K562 (cell line): ENCODE results near the gene ISYNA1. TPM values are rescaled to one million over a fixed set of nuclear protein-coding genes. Genes with fewer than 3 reads are reported as not detected.

Source experiments
- C11orf30 ChIP-seq: fragments of 450-650 bp; IDR thresholded peaks from 2 replicates; pipeline ENCODE4 v1.6.1; 2016; ENCODE audit warnings: low read depth, mild to moderate bottlenecking
- COPS2 ChIP-seq: fragments of 450-650 bp; conservative IDR thresholded peaks from 2 replicates; pipeline ENCODE4 v1.6.1; 2016; ENCODE audit warnings: mild to moderate bottlenecking, moderate library complexity
- FIP1L1 ChIP-seq: fragments of 200-400 bp; formaldehyde crosslinking; IDR thresholded peaks from 2 replicates; pipeline ENCODE4 v1.6.1; 2018; ENCODE audit warnings: mild to moderate bottlenecking, low read depth, low read length; ENCODE audit not compliant: poor library complexity, severe bottlenecking
- FOXK1 ChIP-seq: sonication (generic); formaldehyde crosslinking; IDR thresholded peaks from 2 replicates; pipeline ENCODE4 v1.8.0; 2022; ENCODE audit warnings: missing genetic modification reagents, mild to moderate bottlenecking, borderline replicate concordance
- HDGF ChIP-seq: fragments of 450-650 bp; IDR thresholded peaks from 2 replicates; pipeline ENCODE4 v1.6.1; 2016
- KDM1A ChIP-seq, 2 experiments: fragments of 450-650 bp; IDR thresholded peaks; 2 replicates each; pipeline ENCODE4 v1.6.1; 2016; ENCODE audit warnings: mild to moderate bottlenecking in 2 of 2
- NKRF ChIP-seq: fragments of 450-650 bp; IDR thresholded peaks from 2 replicates; pipeline ENCODE4 v1.6.1; 2016; ENCODE audit warnings: borderline replicate concordance
- TCF15 ChIP-seq: fragments of 250-450 bp; sonication (Bioruptor Pico); IDR thresholded peaks from 2 replicates; pipeline ENCODE4 v1.8.0; 2022; ENCODE audit warnings: moderate library complexity, mild to moderate bottlenecking, inconsistent platforms
- TOE1 ChIP-seq, 2 experiments: fragments of 450-650 bp in 1 of 2; sonication (generic) in 1 of 2; formaldehyde crosslinking in 1 of 2; IDR thresholded peaks; 2 replicates each; pipeline versions ENCODE4 v1.7.1 to v1.8.0; 2016 to 2022; ENCODE audit warnings: borderline replicate concordance in 2 of 2, mild to moderate bottlenecking in 2 of 2, antibody characterized with exemption in 1 of 2, inconsistent platforms in 1 of 2, low read depth in 1 of 2, missing genetic modification reagents in 1 of 2, moderate library complexity in 1 of 2
- U2AF2 ChIP-seq: fragments of 200-400 bp; formaldehyde crosslinking; optimal IDR thresholded peaks from 2 replicates; pipeline ENCODE3; 2017; ENCODE audit warnings: low read depth, mild to moderate bottlenecking, low read length
- ZNF511 ChIP-seq: sonication (generic); formaldehyde crosslinking; IDR thresholded peaks from 2 replicates; pipeline ENCODE4 v1.8.0; 2022; ENCODE audit warnings: mild to moderate bottlenecking, missing genetic modification reagents
- polyA plus RNA-seq, 8 experiments: library from polyadenylated mRNA; depleted of rRNA in 4 of 8; stranded (reverse) in 5 of 8; unstranded in 3 of 8; fragments of >200 nt; fragmentation: Nextera tagmentation in 2 of 8; fragmentation: Illumina TruSeq in 1 of 8; extraction: Ambion mirVana in 2 of 8; extraction: Trizol in 1 of 8; gene quantifications; 2 replicates each; pipeline versions ENCODE4 v1.2.1 to v1.2.3, GENCODE V29; 2011 to 2014; ENCODE audit warnings: inconsistent platforms in 1 of 8, missing spikeins in 1 of 8
- total RNA-seq, 7 experiments: library from RNA; depleted of rRNA in 6 of 7; stranded (reverse); fragments of >200 nt in 6 of 7; fragmentation: Illumina TruSeq in 2 of 7; extraction: Trizol in 2 of 7; gene quantifications; 2 replicates each; pipeline versions ENCODE4 v1.2.1 to v1.2.3, GENCODE V29; 2011 to 2021; ENCODE audit warnings: low replicate concordance in 1 of 7
- TF ChIP-seq, protein P1 (sequence below): fragments of 450-650 bp; IDR thresholded peaks from 2 replicates; pipeline ENCODE4 v1.6.1; 2016; ENCODE audit warnings: antibody characterized with exemption
- TF ChIP-seq, protein P2 (sequence below), 2 experiments: fragments of 250-450 bp in 1 of 2; fragments of 450-650 bp in 1 of 2; sonication (Bioruptor Pico) in 1 of 2; IDR thresholded peaks; 2 replicates each; pipeline versions ENCODE4 v1.6.1 to v1.8.0; 2016 to 2021; ENCODE audit warnings: mild to moderate bottlenecking in 2 of 2, moderate library complexity in 2 of 2, missing compliant biosample characterization in 1 of 2, missing genetic modification characterization in 1 of 2
- TF ChIP-seq, protein P3 (sequence below): sonication (generic); formaldehyde crosslinking; IDR thresholded peaks from 2 replicates; pipeline ENCODE4 v1.4.0; 2020; ENCODE audit warnings: mild to moderate bottlenecking, missing genetic modification reagents
- TF ChIP-seq, protein P4 (sequence below): sonication (generic); formaldehyde crosslinking; IDR thresholded peaks from 2 replicates; pipeline ENCODE4 v1.9.0; 2022; ENCODE audit warnings: mild to moderate bottlenecking, missing genetic modification reagents
- TF ChIP-seq, protein P5 (sequence below), 3 experiments: fragments of 200-800 bp in 1 of 3; sonication (Bioruptor generic) in 1 of 3; sonication (generic) in 1 of 3; formaldehyde crosslinking in 1 of 3; IDR thresholded peaks; 2 replicates each; pipeline versions ENCODE4 v1.6.1 to v1.8.0; 2016 to 2022; ENCODE audit warnings: mild to moderate bottlenecking in 2 of 3, missing compliant biosample characterization in 2 of 3, missing genetic modification characterization in 2 of 3, missing genetic modification reagents in 1 of 3

ISYNA1 gene
- total and polyA plus RNA-seq, 9 of the 15 experiments (the other 6 are each of a cell fraction or from before 2014, with no cell fraction given) = 21.8 to 460 (median 93.2) TPM

GRCh38 chr19:18418029-18418482 is 19.9 kb downstream of the ISYNA1 start (continued):
- TF ChIP-seq TCF15 (CRISPR knock-in tag) = no peak
- TF ChIP-seq C11orf30 = no peak
- 0 out of 2 replicates have a peak, but pooled peaks have one; percentile 67 for TF ChIP-seq FOXK1 (CRISPR knock-in tag)
- TF ChIP-seq U2AF2 = no peak
- TF ChIP-seq TOE1 (IDR thresholded peaks at IDR 0.05; ENCODE audit: borderline replicate concordance) = no peak
- no peak for TF ChIP-seq TOE1 (CRISPR knock-in tag; IDR thresholded peaks at IDR 0.05; ENCODE audit: borderline replicate concordance, low read depth)
- TF ChIP-seq ZNF511 (CRISPR knock-in tag) = peak; percentile 62; the same call in 1 of the 2 replicates
- TF ChIP-seq HDGF = no peak
- no peak for TF ChIP-seq COPS2
- TF ChIP-seq, protein P1, sequence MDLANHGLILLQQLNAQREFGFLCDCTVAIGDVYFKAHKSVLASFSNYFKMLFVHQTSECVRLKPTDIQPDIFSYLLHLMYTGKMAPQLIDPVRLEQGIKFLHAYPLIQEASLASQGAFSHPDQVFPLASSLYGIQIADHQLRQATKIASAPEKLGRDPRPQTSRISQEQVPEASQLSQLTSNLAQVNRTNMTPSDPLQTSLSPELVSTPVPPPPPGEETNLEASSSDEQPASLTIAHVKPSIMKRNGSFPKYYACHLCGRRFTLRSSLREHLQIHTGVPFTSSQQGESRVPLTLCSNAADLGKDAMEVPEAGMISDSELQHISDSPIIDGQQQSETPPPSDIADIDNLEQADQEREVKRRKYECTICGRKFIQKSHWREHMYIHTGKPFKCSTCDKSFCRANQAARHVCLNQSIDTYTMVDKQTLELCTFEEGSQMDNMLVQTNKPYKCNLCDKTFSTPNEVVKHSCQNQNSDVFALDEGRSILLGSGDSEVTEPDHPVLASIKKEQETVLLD = peak; percentile 66
- TF ChIP-seq, protein P2, sequence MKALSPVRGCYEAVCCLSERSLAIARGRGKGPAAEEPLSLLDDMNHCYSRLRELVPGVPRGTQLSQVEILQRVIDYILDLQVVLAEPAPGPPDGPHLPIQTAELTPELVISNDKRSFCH (CRISPR knock-in tag; IDR thresholded peaks at IDR 0.05) = no peak
- TF ChIP-seq, protein P2 (tag; IDR thresholded peaks at IDR 0.05) = 0 out of 2 replicates have a peak, but pooled peaks have one; percentile 8
- peak in 1 of 2 experiments; percentile 30; a peak in 1 of 4 replicates for TF ChIP-seq KDM1A (IDR thresholded peaks at IDR 0.05)
- TF ChIP-seq, protein P3, sequence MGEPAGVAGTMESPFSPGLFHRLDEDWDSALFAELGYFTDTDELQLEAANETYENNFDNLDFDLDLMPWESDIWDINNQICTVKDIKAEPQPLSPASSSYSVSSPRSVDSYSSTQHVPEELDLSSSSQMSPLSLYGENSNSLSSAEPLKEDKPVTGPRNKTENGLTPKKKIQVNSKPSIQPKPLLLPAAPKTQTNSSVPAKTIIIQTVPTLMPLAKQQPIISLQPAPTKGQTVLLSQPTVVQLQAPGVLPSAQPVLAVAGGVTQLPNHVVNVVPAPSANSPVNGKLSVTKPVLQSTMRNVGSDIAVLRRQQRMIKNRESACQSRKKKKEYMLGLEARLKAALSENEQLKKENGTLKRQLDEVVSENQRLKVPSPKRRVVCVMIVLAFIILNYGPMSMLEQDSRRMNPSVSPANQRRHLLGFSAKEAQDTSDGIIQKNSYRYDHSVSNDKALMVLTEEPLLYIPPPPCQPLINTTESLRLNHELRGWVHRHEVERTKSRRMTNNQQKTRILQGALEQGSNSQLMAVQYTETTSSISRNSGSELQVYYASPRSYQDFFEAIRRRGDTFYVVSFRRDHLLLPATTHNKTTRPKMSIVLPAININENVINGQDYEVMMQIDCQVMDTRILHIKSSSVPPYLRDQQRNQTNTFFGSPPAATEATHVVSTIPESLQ (CRISPR knock-in tag) = no peak
- TF ChIP-seq, protein P4, sequence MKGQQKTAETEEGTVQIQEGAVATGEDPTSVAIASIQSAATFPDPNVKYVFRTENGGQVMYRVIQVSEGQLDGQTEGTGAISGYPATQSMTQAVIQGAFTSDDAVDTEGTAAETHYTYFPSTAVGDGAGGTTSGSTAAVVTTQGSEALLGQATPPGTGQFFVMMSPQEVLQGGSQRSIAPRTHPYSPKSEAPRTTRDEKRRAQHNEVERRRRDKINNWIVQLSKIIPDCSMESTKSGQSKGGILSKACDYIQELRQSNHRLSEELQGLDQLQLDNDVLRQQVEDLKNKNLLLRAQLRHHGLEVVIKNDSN = peak; percentile 39
- peak; percentile 59 for TF ChIP-seq FIP1L1
- 0 out of 2 replicates have a peak, but pooled peaks have one; percentile 10 for TF ChIP-seq NKRF
- TF ChIP-seq, protein P5, sequence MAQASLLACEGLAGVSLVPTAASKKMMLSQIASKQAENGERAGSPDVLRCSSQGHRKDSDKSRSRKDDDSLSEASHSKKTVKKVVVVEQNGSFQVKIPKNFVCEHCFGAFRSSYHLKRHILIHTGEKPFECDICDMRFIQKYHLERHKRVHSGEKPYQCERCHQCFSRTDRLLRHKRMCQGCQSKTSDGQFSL (CRISPR knock-in tag; IDR thresholded peaks at IDR 0.05) = peak; percentile 52; the same call in 1 of the 2 replicates
- TF ChIP-seq, protein P5 (tag; IDR thresholded peaks at IDR 0.05) = no peak
